ENCODE data around the gene DCHS1. TPM values are rescaled to one million over a fixed set of nuclear protein-coding genes. Genes with fewer than 3 reads are reported as not detected.

The DCHS1 gene
- total and polyA plus RNA-seq, 10 donors, result 1.9 to 58.8 (median 36.3) TPM

DNA sequence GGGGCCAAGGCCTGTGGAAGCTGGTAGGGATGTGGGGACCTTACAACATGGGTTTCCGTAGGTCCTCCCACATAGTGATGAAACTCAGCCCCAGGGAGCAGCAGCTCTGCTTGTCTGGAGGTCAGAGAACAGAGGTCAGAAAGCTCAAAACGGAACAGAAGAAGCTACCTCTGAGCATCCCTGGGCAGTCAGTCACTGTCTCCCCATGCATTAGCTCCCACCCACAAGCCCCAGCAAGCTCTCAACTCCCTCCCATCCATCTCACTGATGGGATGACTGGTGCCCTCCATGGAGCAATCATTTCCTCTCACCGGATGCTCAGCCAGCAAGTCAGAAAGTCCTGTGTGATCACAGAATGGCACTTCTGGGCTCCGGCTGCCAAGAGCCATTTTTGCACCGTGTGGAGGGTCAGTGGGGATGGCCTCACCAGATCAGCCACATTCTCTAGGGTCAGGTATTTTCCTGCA lies 38.3 kb downstream of the DCHS1 start:
- intact Hi-C loops (cut with DNase I; ENCODE audit: low total_unique reads), result no loop called here
- H3K27ac ChIP-seq, result peak overlapping the region; percentile 91 to 98 (median 94)

GRCh38 chr11:6616596-6617250 lies 38.9 kb downstream of the DCHS1 start:
- DNase-seq, result peak; percentile 75
- H3K4me1 ChIP-seq, result peaks cover 29 to 88% (median 48%) of the 10 kb centered on the region in 6 donors
- H3K9me3 ChIP-seq, result no peaks in the 10 kb centered on the region
- TF ChIP-seq CTCF (IDR thresholded peaks at IDR 0.05 in 8 of 11, conservative IDR thresholded peaks at IDR 0.05 in 3 of 11), result no peak
- TF ChIP-seq POLR2A (IDR thresholded peaks at IDR 0.05), result no peak
- no peak for TF ChIP-seq POLR2AphosphoS5 (IDR thresholded peaks at IDR 0.05)
- peak overlapping the region in 2 of 8 donors; percentile 76 to 95 for H3K4me3 ChIP-seq
- H3K27me3 ChIP-seq (replicated peaks in 1 of 7), result no peaks in the 10 kb centered on the region
- WGBS, 5 donors, result 83 to 97% (median 92%) methylated on average over 13 to 14 of the region's 14 CpGs
- peaks cover 0 to 39% (median 29%) of the 10 kb centered on the region in 6 donors for H3K36me3 ChIP-seq
- intact Hi-C loops (cut with DNase I; ENCODE audit: low total_unique reads), result no loop called here
- peak overlapping the region in 6 of 8 donors; percentile 30 to 98 (median 94) for H3K27ac ChIP-seq

More for the DNA sequence above, 38.3 kb downstream of the DCHS1 start:
- H3K4me3 ChIP-seq, result peak overlapping the region; percentile 66 to 95 (median 76)
- no peaks in the 10 kb centered on the region for H3K27me3 ChIP-seq (replicated peaks in 1 of 7)
- peak; percentile 75 for DNase-seq
- 41 to 65% (median 52%) methylated on average over 5 of the region's 5 CpGs for WGBS, 5 donors
- no peaks in the 10 kb centered on the region for H3K9me3 ChIP-seq
- peaks cover 29 to 94% (median 47%) of the 10 kb centered on the region in 6 donors for H3K4me1 ChIP-seq
- TF ChIP-seq CTCF (IDR thresholded peaks at IDR 0.05 in 8 of 11, conservative IDR thresholded peaks at IDR 0.05 in 3 of 11) (no peak), POLR2AphosphoS5 (IDR thresholded peaks at IDR 0.05) (no peak), POLR2A (IDR thresholded peaks at IDR 0.05) (no peak)
- H3K36me3 ChIP-seq, result peaks cover 0 to 39% (median 29%) of the 10 kb centered on the region in 6 donors

DNA sequence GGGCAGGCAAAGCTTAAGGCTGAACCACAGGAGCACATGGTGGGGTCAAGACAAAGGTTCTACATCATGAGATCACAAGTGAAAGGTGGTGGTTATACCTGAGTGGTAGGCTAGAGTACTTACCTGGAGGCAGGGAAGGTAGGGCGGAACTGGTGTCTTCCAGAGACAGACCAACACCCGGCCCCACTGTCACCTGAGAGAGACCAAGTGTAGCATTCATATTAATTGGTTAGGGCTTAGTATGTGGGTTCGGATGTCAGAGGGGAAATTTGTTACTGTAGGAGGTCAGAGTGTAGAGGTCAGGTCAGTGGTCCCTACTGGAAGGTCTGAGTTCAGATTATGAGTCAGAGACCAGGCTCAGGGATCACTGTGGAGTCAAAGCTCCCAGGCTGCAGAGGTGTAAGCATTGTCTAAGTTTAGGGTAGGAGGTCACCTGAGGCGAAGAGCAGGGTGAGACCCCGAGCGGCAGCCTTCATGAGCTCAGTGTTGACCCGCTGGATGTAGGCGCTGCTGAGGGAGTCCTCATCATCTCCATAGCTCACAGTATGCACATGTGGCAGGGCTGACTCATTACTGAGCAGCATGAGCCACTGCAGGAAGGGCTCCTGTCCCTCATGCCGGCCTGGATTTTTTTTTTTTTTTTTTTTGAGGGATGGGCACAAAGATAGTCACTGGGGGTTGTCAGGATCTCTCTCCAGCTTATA lies 39.6 kb downstream of the DCHS1 start:
- Histone ChIP-seq H3K36me3 (peaks cover 0 to 44% (median 30%) of the 10 kb centered on the region in 6 donors), H3K27me3 (replicated peaks in 1 of 7) (no peaks in the 10 kb centered on the region), H3K4me3 (no peak overlapping the region), H3K9me3 (no peaks in the 10 kb centered on the region), H3K27ac (peak overlapping the region in 2 of 8 donors; percentile 94 to 96), H3K4me1 (peaks cover 34 to 88% (median 53%) of the 10 kb centered on the region in 6 donors)
- WGBS, 5 donors, result 91 to 99% (median 95%) methylated on average over 9 of the region's 9 CpGs
- DNase-seq, result peak; percentile 58
- intact Hi-C loops (cut with DNase I; ENCODE audit: low total_unique reads), result no loop called here
- TF ChIP-seq CTCF (IDR thresholded peaks at IDR 0.05 in 8 of 11, conservative IDR thresholded peaks at IDR 0.05 in 3 of 11) (no peak), POLR2AphosphoS5 (IDR thresholded peaks at IDR 0.05) (no peak)

DNA sequence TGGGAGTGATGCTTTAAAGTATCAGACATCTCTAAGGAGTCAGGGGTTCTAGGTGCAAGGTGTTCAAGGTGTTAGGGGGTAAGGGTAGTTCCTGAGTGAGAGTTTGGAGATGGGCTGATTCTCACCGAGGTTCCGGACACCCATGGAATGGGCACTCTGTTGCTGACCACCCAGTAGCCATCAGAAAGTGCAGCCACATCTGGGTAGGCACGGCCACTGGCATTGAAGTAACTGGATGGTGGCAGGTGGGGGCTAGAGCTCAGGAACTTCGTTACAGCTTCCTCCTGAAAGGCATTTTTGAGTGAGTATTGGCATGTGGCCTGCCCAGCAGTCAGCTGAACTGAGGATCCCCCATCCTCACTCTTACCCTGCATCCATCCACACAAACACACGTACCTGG lies 40.6 kb downstream of the DCHS1 start:
- TF ChIP-seq POLR2AphosphoS5 (IDR thresholded peaks at IDR 0.05) (no peak), CTCF (IDR thresholded peaks at IDR 0.05 in 8 of 11, conservative IDR thresholded peaks at IDR 0.05 in 3 of 11) (no peak), POLR2A (IDR thresholded peaks at IDR 0.05) (no peak)
- DNase-seq, result no peak
- Histone ChIP-seq H3K9me3 (no peaks in the 10 kb centered on the region), H3K27ac (peak overlapping the region in 2 of 8 donors; percentile 7 to 99), H3K4me1 (peaks cover 40 to 88% (median 62%) of the 10 kb centered on the region in 6 donors), H3K4me3 (no peak overlapping the region), H3K27me3 (replicated peaks in 1 of 7) (no peaks in the 10 kb centered on the region), H3K36me3 (peaks cover 5 to 53% (median 40%) of the 10 kb centered on the region in 6 donors)
- 91 to 99% (median 96%) methylated on average over 5 of the region's 5 CpGs for WGBS, 5 donors
- intact Hi-C loops (cut with DNase I; ENCODE audit: low total_unique reads), result no loop called here

All from spleen (tissue), 11 donors.